GM12875 (cell line): ENCODE results near the gene IGSF22.
"Not testable (repeated sequence)": the region's sequence is repeated elsewhere in the genome, so short reads cannot be mapped to it uniquely, and the experiment has no call there.

Source experiments
- H3K4me3 ChIP-seq: one replicate; pipeline ENCODE4 v1.5.1; 2011; ENCODE audit warnings: low read depth, low read length, control low read depth
- TF ChIP-seq, protein P1 (sequence below): IDR thresholded peaks from 2 replicates; pipeline ENCODE4 v1.5.1; 2011; ENCODE audit warnings: low read depth, mild to moderate bottlenecking, control low read depth, inconsistent platforms, low read length, moderate library complexity, borderline replicate concordance; ENCODE audit not compliant: insufficient read depth

Gene IGSF22

DNA sequence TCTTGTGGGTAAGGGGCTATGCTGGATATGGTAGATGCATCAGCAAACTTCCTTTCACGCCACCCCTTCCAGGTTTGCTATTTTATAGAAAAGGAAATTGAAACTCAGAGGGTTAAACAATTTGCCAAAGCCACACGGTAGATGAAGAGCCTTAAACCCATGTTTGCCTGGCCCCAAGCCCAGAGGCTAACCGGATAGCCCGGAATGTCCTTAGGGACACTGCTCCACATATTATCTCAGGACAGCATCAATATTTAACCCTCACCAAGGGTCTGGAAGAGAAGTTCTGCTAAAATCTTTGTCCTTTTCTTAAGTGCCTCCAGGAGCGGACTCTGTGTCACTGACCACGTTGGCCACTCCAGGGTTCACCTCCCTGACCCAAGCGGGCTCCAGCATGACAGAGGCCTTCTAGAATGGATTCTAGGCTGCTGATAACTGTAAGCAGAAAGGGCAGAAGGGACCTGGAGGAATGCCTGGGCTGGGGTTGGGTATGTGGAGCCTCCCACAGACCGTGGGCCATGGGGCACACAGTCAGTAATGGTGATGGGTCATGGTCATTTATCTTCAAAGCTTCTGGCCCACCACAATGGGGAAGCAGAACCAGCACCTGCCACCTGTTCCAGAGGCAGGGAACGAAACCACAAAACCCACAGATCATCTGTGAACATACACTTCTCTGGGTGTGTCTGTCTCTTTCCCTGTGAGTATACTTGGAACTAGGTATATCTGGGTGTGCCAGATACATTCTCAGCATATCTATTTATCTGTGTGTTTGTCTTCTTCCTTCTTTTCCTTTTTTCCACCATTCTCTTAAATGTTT lies 32.8 kb downstream of the IGSF22 start:
- TF ChIP-seq, protein P1, sequence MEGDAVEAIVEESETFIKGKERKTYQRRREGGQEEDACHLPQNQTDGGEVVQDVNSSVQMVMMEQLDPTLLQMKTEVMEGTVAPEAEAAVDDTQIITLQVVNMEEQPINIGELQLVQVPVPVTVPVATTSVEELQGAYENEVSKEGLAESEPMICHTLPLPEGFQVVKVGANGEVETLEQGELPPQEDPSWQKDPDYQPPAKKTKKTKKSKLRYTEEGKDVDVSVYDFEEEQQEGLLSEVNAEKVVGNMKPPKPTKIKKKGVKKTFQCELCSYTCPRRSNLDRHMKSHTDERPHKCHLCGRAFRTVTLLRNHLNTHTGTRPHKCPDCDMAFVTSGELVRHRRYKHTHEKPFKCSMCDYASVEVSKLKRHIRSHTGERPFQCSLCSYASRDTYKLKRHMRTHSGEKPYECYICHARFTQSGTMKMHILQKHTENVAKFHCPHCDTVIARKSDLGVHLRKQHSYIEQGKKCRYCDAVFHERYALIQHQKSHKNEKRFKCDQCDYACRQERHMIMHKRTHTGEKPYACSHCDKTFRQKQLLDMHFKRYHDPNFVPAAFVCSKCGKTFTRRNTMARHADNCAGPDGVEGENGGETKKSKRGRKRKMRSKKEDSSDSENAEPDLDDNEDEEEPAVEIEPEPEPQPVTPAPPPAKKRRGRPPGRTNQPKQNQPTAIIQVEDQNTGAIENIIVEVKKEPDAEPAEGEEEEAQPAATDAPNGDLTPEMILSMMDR: no peak
- H3K4me3 ChIP-seq: no peak overlapping the region

DNA sequence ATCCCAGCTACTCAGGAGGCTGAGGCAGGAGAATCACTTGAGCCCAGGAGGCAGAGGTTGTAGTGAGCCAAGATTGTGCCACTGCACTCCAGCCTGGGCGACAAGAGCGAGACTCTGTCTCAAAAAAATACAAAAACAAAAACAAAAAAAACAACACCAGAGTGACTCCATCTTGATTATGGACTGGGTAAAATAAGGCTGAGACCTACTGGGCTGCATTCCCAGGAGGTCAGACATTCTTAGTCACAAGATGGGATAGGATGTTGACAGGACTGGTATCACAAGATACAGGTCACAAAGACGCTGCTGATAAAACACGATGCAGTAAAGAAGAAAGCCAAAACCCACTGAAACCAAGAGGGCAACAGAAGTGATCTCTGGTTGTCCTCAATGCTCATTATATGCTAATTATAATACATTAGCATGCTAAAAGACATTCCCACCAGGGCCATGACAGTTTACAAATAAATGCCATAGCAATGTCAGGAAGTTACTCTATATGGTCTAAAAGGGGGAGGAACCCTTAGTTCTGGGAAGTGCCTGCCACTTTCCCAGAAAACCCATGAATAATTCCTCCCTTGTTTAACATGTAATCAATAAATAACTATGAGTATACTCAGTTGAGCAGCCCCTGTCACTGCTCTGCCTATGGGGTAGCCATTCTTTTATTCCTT lies 34.4 kb downstream of the IGSF22 start:
- H3K4me3 ChIP-seq: not testable (repeated sequence)

DNA sequence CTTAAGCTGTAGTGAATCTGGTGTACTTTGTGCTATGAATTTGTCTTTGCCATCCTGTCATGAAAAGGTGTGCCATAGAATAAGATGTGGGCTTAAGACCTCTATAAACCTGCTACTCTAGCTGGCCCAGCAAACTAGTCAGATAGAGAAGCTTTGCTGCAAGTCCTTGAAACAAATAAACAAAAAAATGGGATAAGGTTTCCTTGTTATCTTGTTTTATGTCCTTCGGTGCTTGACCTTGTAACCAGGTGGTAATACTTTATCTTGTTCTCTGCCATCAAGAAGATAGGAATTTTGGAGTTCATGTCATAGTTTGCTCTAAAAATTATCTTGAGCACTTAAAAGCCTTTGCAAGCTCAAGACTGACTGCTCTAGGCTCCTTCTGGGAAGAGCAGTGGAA lies 41.7 kb downstream of the IGSF22 start:
- H3K4me3 ChIP-seq: no peak overlapping the region
- TF ChIP-seq, protein P1: no peak

DNA sequence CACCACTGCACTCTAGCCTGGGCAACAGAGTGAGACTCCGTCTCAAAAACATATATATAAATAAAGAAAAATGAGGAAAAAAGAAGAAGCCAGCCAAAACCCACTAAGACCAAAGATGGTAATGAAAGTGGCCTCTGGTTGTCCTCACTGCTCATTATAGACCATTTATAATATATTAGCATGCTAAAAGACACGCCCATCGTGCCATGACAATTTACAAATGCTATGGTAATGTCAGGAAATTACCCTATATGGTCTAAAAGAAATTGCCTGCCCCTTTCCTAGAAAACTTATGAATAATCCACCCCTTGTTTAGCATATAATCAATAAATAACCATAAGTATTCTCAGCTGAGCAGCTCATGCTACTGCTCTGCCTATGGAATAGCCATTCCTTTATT lies 43.5 kb downstream of the IGSF22 start:
- TF ChIP-seq, protein P1: no peak
- no peak overlapping the region for H3K4me3 ChIP-seq

DNA sequence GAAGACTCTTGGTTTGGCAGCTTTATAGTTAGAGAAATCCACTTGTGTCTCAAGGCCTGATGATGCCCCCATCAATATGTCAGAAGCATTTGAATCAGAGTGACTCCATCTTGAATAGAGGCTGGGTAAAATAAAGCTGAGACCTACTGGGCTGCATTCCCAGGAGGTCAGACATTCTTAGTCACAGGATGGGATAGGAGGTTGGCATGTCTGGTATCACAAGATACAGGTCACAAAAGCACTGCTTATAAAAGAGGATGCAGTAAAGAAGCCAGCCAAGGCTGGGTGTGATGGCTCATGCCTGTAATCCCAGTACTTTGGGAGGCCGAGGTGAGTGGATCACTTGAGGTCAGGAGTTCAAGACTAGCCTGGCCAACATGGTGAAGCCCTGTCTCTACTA lies 44.0 kb downstream of the IGSF22 start:
- not testable (repeated sequence) for H3K4me3 ChIP-seq

DNA sequence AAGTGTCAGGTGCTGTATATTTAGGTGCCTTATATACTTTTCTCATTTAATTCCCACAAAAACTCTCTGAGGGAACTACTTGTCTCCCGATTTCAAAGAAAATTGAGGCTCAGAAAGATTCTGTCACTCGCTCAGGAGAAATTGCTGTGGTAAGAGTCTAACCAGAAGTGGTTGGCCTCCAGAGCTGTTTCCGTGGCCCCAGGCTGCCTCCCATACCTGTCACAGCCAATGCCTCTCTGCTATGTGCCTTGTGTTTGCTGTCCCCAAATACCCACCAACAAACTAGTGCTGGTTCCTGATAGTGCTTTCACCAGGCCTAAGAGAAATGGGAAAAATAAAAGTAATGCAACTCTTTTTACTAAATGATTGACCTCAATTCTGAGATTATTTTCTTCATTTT lies 48.4 kb downstream of the IGSF22 start:
- no peak overlapping the region for H3K4me3 ChIP-seq
- TF ChIP-seq, protein P1: no peak

DNA sequence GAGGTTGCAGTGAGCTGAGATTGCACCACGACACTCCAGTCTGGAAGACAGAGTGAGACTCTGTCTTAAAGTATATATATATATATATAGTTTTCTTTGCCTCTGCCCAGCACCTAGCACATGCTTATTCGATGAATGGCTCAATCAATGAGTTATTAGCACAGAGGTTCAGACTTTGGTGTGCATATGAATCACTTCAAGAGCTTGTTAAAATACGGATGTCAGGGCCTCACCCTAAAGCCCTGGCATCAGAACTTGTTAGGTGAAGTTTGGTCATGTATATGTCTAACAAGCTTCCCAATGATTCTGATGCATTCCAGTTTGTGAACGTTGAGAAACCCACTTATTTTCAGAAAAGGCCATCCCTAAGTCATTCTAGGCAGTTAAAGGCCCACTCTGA lies 49.2 kb downstream of the IGSF22 start:
- TF ChIP-seq, protein P1: no peak
- no peak overlapping the region for H3K4me3 ChIP-seq

DNA sequence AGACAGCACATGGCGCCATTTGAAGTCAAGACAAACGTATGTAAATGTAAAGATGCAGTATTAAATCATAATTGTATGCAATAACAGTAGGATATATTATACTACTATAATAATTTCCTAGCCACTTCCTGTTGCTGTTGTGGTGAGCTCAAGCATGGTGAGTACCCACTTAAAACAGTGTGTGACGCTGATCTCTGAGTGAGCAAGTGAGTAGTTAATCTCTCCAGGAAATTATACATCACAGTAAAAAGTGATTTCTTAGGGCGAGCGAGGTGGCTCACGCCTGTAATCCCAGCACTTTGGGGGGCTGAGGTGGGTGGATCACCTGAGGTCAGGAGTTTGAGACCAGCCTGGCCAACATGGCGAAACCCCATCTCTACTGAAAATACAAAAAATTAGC lies 53.8 kb downstream of the IGSF22 start:
- H3K4me3 ChIP-seq: not testable (repeated sequence)
